Mammary epithelial cell (primary cell): ENCODE results near the gene CATSPER3.

Experiments
- EZH2 ChIP-seq: IDR thresholded peaks from 2 replicates; pipeline ENCODE4 v1.6.1; 2012; ENCODE audit warnings: low read length, inconsistent platforms, borderline replicate concordance
- TF ChIP-seq, protein P1 (sequence below), 2 donors: IDR thresholded peaks in 1 of 2; conservative IDR thresholded peaks in 1 of 2; 2 replicates each; pipeline ENCODE4 v1.5.1; 2011 to 2012; ENCODE audit warnings: inconsistent platforms in 2 of 2, low read length in 2 of 2, mild to moderate bottlenecking in 2 of 2, control low read depth in 1 of 2, low read depth in 1 of 2; ENCODE audit not compliant: insufficient read depth in 1 of 2; ENCODE audit errors: extremely low read depth in 1 of 2

DNA sequence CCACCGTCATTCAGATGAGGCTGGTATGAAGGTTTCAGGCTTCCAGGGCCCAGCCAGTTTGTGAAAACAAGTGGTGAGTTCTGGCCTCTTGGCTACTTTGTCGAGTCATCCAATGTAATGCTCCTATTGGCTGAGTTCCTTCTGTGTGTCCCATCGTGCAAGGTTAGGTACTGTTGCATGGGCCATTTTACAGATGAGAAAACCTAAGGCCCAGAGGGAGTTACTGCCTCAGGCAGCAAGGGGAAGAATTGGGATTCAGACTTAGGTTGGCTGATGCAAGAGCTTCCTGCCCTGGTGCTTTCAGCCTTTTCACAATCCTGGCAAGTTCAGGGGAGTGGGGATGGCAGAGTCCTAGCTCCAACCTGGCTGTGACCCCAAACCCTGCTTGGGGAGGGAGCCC is 83.7 kb downstream of the CATSPER3 start:
- TF ChIP-seq, protein P1, sequence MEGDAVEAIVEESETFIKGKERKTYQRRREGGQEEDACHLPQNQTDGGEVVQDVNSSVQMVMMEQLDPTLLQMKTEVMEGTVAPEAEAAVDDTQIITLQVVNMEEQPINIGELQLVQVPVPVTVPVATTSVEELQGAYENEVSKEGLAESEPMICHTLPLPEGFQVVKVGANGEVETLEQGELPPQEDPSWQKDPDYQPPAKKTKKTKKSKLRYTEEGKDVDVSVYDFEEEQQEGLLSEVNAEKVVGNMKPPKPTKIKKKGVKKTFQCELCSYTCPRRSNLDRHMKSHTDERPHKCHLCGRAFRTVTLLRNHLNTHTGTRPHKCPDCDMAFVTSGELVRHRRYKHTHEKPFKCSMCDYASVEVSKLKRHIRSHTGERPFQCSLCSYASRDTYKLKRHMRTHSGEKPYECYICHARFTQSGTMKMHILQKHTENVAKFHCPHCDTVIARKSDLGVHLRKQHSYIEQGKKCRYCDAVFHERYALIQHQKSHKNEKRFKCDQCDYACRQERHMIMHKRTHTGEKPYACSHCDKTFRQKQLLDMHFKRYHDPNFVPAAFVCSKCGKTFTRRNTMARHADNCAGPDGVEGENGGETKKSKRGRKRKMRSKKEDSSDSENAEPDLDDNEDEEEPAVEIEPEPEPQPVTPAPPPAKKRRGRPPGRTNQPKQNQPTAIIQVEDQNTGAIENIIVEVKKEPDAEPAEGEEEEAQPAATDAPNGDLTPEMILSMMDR (conservative IDR thresholded peaks at IDR 0.05 in 1 of 2, IDR thresholded peaks at IDR 0.05 in 1 of 2; ENCODE audit: extremely low read depth in 1 of 2, insufficient read depth in 1 of 2, low read depth in 1 of 2, low read length in 2 of 2): no peak
- TF ChIP-seq EZH2: no peak
